CD4-positive, alpha-beta memory T cell (primary cell): ENCODE measurements around the gene BICD2. TPM values are rescaled to one million over a fixed set of nuclear protein-coding genes. Genes with fewer than 3 reads are reported as not detected.

Experiments used
- CTCF ChIA-PET: fragments of 350-600 bp; sonication (Branson Sonifier 250); formaldehyde crosslinking; loops from one replicate; lab custom pipeline; 2021; ENCODE audit warnings: inconsistent platforms; ENCODE audit not compliant: partially characterized antibody; lab: Charles Lee
- POLR2A ChIA-PET: fragments of 350-600 bp; sonication (Branson Sonifier 250); formaldehyde crosslinking; loops from one replicate; lab custom pipeline; 2021; ENCODE audit not compliant: partially characterized antibody; lab: Charles Lee
- DNase-seq, 5 donors: peaks; one replicate each; pipeline versions ENCODE4 v3.0.0 to v3.0.0-alpha.2; 2020 to 2022; ENCODE audit warnings: mixed read lengths in 1 of 5
- H3K27ac ChIP-seq: one replicate; pipeline ENCODE4 v1.7.0; 2013; ENCODE audit warnings: low read depth, low read length
- H3K27me3 ChIP-seq: 2 replicates; pipeline ENCODE4 v1.7.0; 2013; ENCODE audit warnings: mild to moderate bottlenecking, low read length, moderate library complexity; ENCODE audit not compliant: insufficient read depth
- H3K36me3 ChIP-seq: 2 replicates; pipeline ENCODE4 v1.7.0; 2013; ENCODE audit warnings: mild to moderate bottlenecking, low read length, moderate library complexity; ENCODE audit not compliant: insufficient read depth
- H3K4me1 ChIP-seq: 2 replicates; pipeline ENCODE4 v1.7.0; 2013; ENCODE audit warnings: mild to moderate bottlenecking, low read length, moderate library complexity; ENCODE audit not compliant: insufficient read depth
- H3K4me3 ChIP-seq, 2 donors: one replicate each; pipeline ENCODE4 v1.7.0; 2013; ENCODE audit warnings: low read length in 2 of 2, mild to moderate bottlenecking in 1 of 2
- H3K9me3 ChIP-seq, 2 donors: one replicate each; pipeline ENCODE4 v1.7.0; 2013; ENCODE audit warnings: low read length in 2 of 2, control low read depth in 1 of 2; ENCODE audit not compliant: control insufficient read depth in 1 of 2
- H3K27ac Mint-ChIP-seq, 7 donors: one replicate each; pipeline ENCODE4 v1.8.0; 2020 to 2021; ENCODE audit warnings: mixed read lengths in 7 of 7, mild to moderate bottlenecking in 6 of 7, inconsistent platforms in 3 of 7, moderate library complexity in 3 of 7
- H3K27me3 Mint-ChIP-seq, 2 donors: one replicate each; pipeline ENCODE4 v1.8.0; 2020 to 2021; ENCODE audit warnings: mixed read lengths in 2 of 2
- H3K36me3 Mint-ChIP-seq, 2 donors: one replicate each; pipeline ENCODE4 v1.8.0; 2020 to 2021; ENCODE audit warnings: mixed read lengths in 2 of 2, inconsistent platforms in 1 of 2, mild to moderate bottlenecking in 1 of 2
- H3K4me1 Mint-ChIP-seq, 4 donors: one replicate each; pipeline ENCODE4 v1.8.0; 2020 to 2021; ENCODE audit warnings: mixed read lengths in 4 of 4, mild to moderate bottlenecking in 1 of 4
- H3K4me3 Mint-ChIP-seq, 8 donors: one replicate each; pipeline ENCODE4 v1.8.0; 2020 to 2021; ENCODE audit warnings: mixed read lengths in 8 of 8, mild to moderate bottlenecking in 7 of 8, moderate library complexity in 6 of 8, inconsistent platforms in 3 of 8
- H3K9me3 Mint-ChIP-seq, 8 donors: one replicate each; pipeline ENCODE4 v1.8.0; 2020 to 2021; ENCODE audit warnings: mixed read lengths in 8 of 8, mild to moderate bottlenecking in 5 of 8, inconsistent platforms in 3 of 8, moderate library complexity in 1 of 8
- intact Hi-C: fragments of 100-400 bp; cut with micrococcal nuclease; formaldehyde crosslinking; loops from one replicate; pipeline ENCODE4 v1.15.1; 2023
- polyA plus RNA-seq, 2 donors: library from polyadenylated mRNA; unstranded; fragments of 300-500 nt; fragmentation: Illumina TruSeq; gene quantifications; one replicate each; pipeline ENCODE4 v1.2.3, GENCODE V29; 2021
- total RNA-seq, 2 experiments: library from RNA; stranded (reverse); gene quantifications; one replicate each; pipeline ENCODE4 v1.2.3, GENCODE V29; 2021

Gene BICD2
- total and polyA plus RNA-seq, 4 experiments from 2014 or later, result 3.8 to 34.2 (median 26.7) TPM

DNA sequence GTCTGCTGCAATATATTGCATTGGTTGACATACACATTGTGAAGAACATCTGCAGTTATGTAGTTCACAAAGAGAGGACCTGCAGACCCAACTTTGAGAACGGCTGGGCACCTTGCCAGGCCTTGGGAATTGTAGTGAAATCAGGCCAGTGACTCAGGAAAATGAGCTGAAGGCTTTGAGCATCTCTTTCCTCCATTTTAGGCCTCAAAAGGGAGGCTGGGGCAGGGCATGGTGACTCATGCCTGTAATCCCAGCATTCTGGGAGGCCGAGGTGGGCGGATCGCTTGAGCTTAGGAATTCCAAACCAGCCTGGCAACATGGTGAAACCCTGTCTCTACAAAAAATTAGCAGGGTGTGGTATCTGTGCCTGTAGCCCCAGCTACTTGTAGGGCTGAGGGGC is 93.3 kb downstream of the BICD2 start:
- H3K4me3 Mint-ChIP-seq, result peak overlapping the region; percentile 43 to 97 (median 95)
- H3K27me3 ChIP-seq, result no peaks in the 10 kb centered on the region
- no peaks in the 10 kb centered on the region for H3K27me3 Mint-ChIP-seq
- H3K36me3 ChIP-seq, result no peaks in the 10 kb centered on the region
- H3K4me3 ChIP-seq, result peak overlapping the region in 1 of 2 donors; percentile 89
- H3K9me3 Mint-ChIP-seq, result peaks cover 0 to 2% (median 0%) of the 10 kb centered on the region in 8 donors
- CTCF ChIA-PET, result interaction anchor here (1.1 to 4.3 kb wide), 7 partner anchors 36 to 535 kb away, joined by 3 to 22 read pairs (median 5); partner anchors contain the start of genes BICD2, CENPP and NOL8
- peak overlapping the region in 3 of 7 donors; percentile 30 to 98 (median 48) for H3K27ac Mint-ChIP-seq
- no peak for DNase-seq
- intact Hi-C loops, result loop anchor here (5.0 to 10.0 kb wide), 2 partner anchors 896 to 1493 kb away; no protein-coding TSS in a partner anchor
- no peaks in the 10 kb centered on the region for H3K9me3 ChIP-seq
- peaks cover 21% of the 10 kb centered on the region for H3K4me1 ChIP-seq
- H3K27ac ChIP-seq, result peak overlapping the region; percentile 97
- H3K36me3 Mint-ChIP-seq, result peaks cover 6 to 12% of the 10 kb centered on the region in 2 donors
- peaks cover 19 to 35% (median 28%) of the 10 kb centered on the region in 4 donors for H3K4me1 Mint-ChIP-seq
- POLR2A ChIA-PET, result interaction anchor here (1.1 to 3.8 kb wide), 4 partner anchors 42 to 390 kb away, joined by 3 to 36 read pairs (median 24); partner anchors contain the start of genes BICD2, CENPP and NOL8

DNA sequence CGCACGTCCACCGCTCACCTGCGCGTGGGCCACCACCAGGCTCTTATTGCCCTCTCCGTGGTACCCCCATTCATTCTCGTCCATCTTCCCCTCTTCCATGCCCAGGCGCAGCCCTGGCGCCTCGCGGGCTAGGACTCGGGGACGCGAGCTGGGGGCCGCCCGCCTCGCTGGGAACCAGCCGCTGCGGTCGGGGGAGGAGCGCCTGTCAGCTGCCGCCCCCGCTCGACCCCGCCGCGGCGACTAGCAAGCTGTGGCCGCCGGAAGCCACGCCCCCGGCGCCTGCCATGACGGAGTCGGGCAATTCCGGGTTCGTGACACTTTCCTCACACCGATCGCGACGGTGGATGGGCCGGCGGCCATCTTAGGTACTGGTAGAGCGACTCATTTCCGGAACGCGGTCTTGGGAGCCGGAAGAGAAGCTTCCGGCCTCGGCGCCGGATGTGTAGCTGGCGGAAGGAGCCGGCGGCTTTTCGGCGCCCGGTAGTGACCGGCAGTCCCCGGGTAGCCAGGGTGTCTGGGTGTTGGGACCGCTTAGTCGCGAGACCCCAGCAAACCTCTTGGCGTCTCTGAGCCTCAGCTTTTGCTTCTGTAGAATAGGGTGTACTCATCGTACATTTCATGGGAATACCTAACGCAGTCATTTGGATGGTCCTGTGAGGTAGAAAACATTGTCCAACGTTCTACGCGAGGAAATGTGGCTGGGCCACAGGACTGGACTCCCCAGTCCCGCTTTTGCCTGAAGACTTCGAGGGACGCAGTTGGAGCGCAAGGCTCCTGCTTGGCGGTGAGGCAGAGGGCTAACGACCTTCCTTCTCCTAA is 94.5 kb downstream of the BICD2 start, which contains the start of gene IPPK:
Gene IPPK (minus strand): TSS at position 242 of the 819 bp plus-strand sequence. CDS start 143 bp downstream, at position 99.
- H3K4me1 Mint-ChIP-seq, result peaks cover 24 to 45% (median 35%) of the 10 kb centered on the region in 4 donors
- ChIA-PET POLR2A (interaction anchor here (0.6 to 3.8 kb wide), 21 partner anchors 8 to 897 kb away, joined by 3 to 36 read pairs (median 3); partner anchors contain the start of genes BICD2, CENPP, NINJ1 and NOL8), CTCF (interaction anchor here (0.6 to 4.3 kb wide), 10 partner anchors 17 to 536 kb away, joined by 3 to 22 read pairs (median 3); partner anchors contain the start of genes BICD2, CENPP and NOL8)

DNA sequence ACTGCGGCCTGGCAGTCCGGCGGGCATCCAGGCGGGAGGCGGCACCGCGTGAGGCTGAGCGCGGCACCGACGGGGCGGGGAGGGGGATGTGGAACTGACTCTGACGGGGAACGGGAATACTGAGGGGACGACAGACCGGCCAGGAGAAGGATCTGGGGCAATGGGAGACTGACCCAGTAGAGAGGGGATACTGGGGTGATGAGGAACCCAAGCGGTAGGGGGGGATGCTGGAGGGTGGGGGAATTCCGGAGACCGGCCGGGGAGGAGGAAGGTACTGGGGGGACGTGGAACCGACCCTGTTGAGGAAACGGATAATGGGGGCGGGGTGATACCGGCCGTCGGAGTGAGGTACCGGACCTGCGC is 95.1 kb downstream of the BICD2 start:
- Mint-ChIP-seq H3K9me3 (peaks cover 0 to 2% (median 0%) of the 10 kb centered on the region in 8 donors), H3K4me3 (peak overlapping the region; percentile 89 to 99 (median 96)), H3K27ac (peak overlapping the region; percentile 88 to 98 (median 95)), H3K36me3 (peaks cover 6 to 14% of the 10 kb centered on the region in 2 donors), H3K4me1 (peaks cover 30 to 51% (median 40%) of the 10 kb centered on the region in 4 donors), H3K27me3 (no peaks in the 10 kb centered on the region)
- H3K27ac ChIP-seq, result peak overlapping the region; percentile 97
- no peak for DNase-seq
- ChIA-PET CTCF (interaction anchor here (1.0 to 4.3 kb wide), 5 partner anchors 37 to 533 kb away, joined by 3 to 22 read pairs (median 5); partner anchors contain the start of gene BICD2), POLR2A (interaction anchor here (0.7 to 3.8 kb wide), 16 partner anchors 14 to 897 kb away, joined by 3 to 36 read pairs (median 3); partner anchors contain the start of genes BICD2, CENPP, NINJ1 and NOL8)
- no peaks in the 10 kb centered on the region for H3K9me3 ChIP-seq
- H3K36me3 ChIP-seq, result no peaks in the 10 kb centered on the region
- peak overlapping the region; percentile 57 to 89 for H3K4me3 ChIP-seq
- intact Hi-C loops, result no loop called here
- H3K27me3 ChIP-seq, result no peaks in the 10 kb centered on the region
- peaks cover 33% of the 10 kb centered on the region for H3K4me1 ChIP-seq

More for the DNA sequence above, 94.5 kb downstream of the BICD2 start, which contains the start of gene IPPK:
- peak; percentile 95 to 98 (median 97) for DNase-seq
- Mint-ChIP-seq H3K4me3 (peak within 1 kb of the TSS; percentile 94 to 99 (median 96)), H3K36me3 (peaks cover 6 to 14% of the 10 kb centered on the region in 2 donors), H3K27ac (peak within 1 kb of the TSS; percentile 97 to 99 (median 98)), H3K9me3 (peaks cover 0 to 2% (median 0%) of the 10 kb centered on the region in 8 donors), H3K27me3 (no peaks in the 10 kb centered on the region)
- intact Hi-C loops, result loop anchor here (1.0 to 10.0 kb wide), 7 partner anchors 46 to 1495 kb away; partner anchors contain the start of genes CARD19, CENPP, NOL8 and ZNF484
- Histone ChIP-seq H3K4me1 (peaks cover 29% of the 10 kb centered on the region), H3K27ac (peak within 1 kb of the TSS; percentile 97), H3K27me3 (no peaks in the 10 kb centered on the region), H3K36me3 (no peaks in the 10 kb centered on the region), H3K4me3 (peak within 1 kb of the TSS; percentile 89 to 90), H3K9me3 (no peaks in the 10 kb centered on the region)

DNA sequence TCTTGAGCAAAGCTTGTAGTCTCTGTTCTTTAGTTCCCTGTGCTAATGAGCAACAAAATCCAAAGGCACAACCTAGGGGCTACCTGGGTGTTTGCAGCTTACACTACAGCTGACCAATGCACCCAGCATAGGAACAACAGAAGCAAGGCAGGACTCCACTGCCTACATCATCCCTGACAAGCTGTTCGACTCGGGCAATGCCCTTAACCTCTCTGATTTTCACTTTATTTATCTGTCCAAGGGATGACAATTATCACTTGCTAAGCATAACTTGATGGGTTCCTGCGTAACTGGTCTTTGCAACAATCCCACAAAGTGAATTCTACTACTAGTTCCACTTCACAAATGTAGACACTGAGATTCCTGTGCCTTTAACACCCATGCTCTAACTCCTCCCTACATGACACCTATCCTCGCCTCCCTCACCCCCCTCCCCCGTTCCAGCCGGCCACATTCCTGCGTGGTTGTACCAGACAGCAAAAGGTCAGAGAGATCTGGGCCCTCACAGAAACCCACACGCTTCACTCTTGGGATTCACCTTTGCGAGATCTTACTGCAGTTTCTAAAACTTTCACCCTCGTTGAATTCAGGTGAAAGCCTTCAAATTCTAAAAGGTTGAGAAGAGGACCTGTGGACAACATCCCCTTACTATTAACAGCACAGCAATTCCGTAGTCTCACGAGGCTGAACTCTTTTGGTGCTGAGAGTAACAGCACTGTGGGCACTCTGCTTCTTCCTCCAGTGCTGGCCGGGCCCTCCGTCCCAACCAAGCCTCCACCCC is 95.7 kb downstream of the BICD2 start:
- peak overlapping the region; percentile 89 to 99 (median 96) for H3K4me3 Mint-ChIP-seq
- peaks cover 0 to 2% (median 0%) of the 10 kb centered on the region in 8 donors for H3K9me3 Mint-ChIP-seq
- Histone ChIP-seq H3K4me1 (peaks cover 33% of the 10 kb centered on the region), H3K4me3 (peak overlapping the region; percentile 57 to 89), H3K9me3 (no peaks in the 10 kb centered on the region), H3K27ac (peak overlapping the region; percentile 97), H3K27me3 (no peaks in the 10 kb centered on the region), H3K36me3 (no peaks in the 10 kb centered on the region)
- H3K27me3 Mint-ChIP-seq, result no peaks in the 10 kb centered on the region
- H3K27ac Mint-ChIP-seq, result peak overlapping the region; percentile 88 to 98 (median 95)
- intact Hi-C loops, result no loop called here
- H3K4me1 Mint-ChIP-seq, result peaks cover 31 to 56% (median 42%) of the 10 kb centered on the region in 4 donors
- H3K36me3 Mint-ChIP-seq, result peaks cover 6 to 14% of the 10 kb centered on the region in 2 donors
- POLR2A ChIA-PET, result interaction anchor here (0.6 to 1.5 kb wide), 2 partner anchors 96 to 906 kb away, joined by 4 to 7 read pairs; partner anchors contain the start of gene BICD2
- peak in 4 of 5 donors; percentile 14 to 49 (median 17) for DNase-seq
- CTCF ChIA-PET, result no interaction called here

DNA sequence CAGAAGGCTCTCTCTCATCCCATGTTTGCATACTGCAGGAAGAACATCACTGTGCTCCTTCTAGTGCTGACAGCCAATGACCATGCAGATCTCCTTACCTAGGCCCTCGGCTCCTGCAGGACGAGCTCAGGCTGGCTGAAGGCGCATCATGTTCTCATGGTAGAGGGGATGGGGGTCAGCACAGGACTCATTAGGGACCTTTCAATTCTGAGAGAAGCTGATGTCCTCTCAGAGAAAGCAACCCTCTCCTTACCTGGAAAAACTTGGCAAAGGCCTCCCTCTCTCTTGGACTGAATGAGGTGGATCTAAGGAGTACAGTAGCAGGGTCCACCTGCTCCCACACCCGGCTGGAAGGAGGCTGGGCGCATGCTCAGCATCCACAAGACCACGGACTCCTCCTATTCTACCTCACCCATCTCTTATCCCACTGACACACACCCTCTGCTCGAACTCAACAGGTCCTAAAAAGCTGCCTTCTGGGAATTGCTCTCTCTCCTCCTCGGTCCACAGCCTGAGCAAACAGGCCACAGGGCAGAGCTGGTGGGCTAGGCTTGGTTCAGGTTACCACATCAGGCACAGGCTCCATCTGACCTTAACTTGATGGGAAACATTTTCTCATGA is 97.6 kb downstream of the BICD2 start:
- Mint-ChIP-seq H3K4me3 (peak overlapping the region in 4 of 8 donors; percentile 5 to 48 (median 30)), H3K9me3 (peaks cover 0 to 2% (median 0%) of the 10 kb centered on the region in 8 donors), H3K27ac (peak overlapping the region in 6 of 7 donors; percentile 48 to 91 (median 68)), H3K4me1 (peaks cover 32 to 71% (median 54%) of the 10 kb centered on the region in 4 donors), H3K27me3 (no peaks in the 10 kb centered on the region), H3K36me3 (peaks cover 6 to 19% of the 10 kb centered on the region in 2 donors)
- intact Hi-C loops, result no loop called here
- no peak for DNase-seq
- Histone ChIP-seq H3K36me3 (no peaks in the 10 kb centered on the region), H3K4me1 (peaks cover 33% of the 10 kb centered on the region), H3K27ac (no peak overlapping the region), H3K4me3 (no peak overlapping the region), H3K27me3 (no peaks in the 10 kb centered on the region), H3K9me3 (no peaks in the 10 kb centered on the region)
- CTCF ChIA-PET, result interaction anchor here (1.1 kb wide), 1 partner anchor 49 kb away, joined by 3 read pairs; no protein-coding TSS in a partner anchor
- POLR2A ChIA-PET, result no interaction called here

DNA sequence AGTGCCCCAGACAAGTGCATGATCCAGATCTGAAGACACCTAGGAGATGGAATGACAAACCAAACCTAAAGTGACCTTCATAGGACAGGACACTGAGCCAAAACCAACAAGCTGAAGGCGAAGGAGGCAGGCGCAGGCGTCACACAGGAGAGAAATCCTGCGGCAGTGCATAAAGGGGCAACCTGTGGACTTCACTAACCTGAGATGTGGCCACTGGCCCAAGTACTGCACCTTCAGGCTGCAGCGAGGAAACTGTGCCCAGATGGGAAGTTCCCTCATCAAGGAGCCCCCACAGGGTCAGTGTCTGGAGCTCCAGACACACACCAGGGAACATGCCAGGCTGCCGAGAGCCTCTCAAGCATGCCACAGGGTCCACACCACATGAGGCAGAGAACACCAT is 98.4 kb downstream of the BICD2 start:
- DNase-seq, result no peak
- H3K27me3 ChIP-seq, result no peaks in the 10 kb centered on the region
- intact Hi-C loops, result no loop called here
- H3K4me1 Mint-ChIP-seq, result peaks cover 36 to 78% (median 55%) of the 10 kb centered on the region in 4 donors
- peak overlapping the region in 1 of 8 donors; percentile 44 for H3K4me3 Mint-ChIP-seq
- POLR2A ChIA-PET, result no interaction called here
- no peak overlapping the region for H3K27ac ChIP-seq
- H3K9me3 ChIP-seq, result no peaks in the 10 kb centered on the region
- peak overlapping the region in 4 of 7 donors; percentile 2 to 74 (median 38) for H3K27ac Mint-ChIP-seq
- H3K36me3 Mint-ChIP-seq, result peaks cover 9 to 19% of the 10 kb centered on the region in 2 donors
- no peak overlapping the region for H3K4me3 ChIP-seq
- peaks cover 29% of the 10 kb centered on the region for H3K4me1 ChIP-seq
- no peaks in the 10 kb centered on the region for H3K27me3 Mint-ChIP-seq
- CTCF ChIA-PET, result interaction anchor here (1.1 to 1.2 kb wide), 2 partner anchors 50 to 99 kb away, joined by 3 read pairs; no protein-coding TSS in a partner anchor
- H3K36me3 ChIP-seq, result no peaks in the 10 kb centered on the region
- peaks cover 0 to 2% (median 0%) of the 10 kb centered on the region in 8 donors for H3K9me3 Mint-ChIP-seq
